Sigmoid colon (tissue), 3 donors: Measurements from ENCODE around the gene TSPAN15.

Source experiments
- POLR2A ChIP-seq, 2 donors: fragments of 450-650 bp; IDR thresholded peaks; one replicate each; pipeline ENCODE4 v1.6.1; 2016; ENCODE audit warnings: antibody characterized with exemption in 2 of 2, mild to moderate bottlenecking in 2 of 2, moderate library complexity in 2 of 2
- TF ChIP-seq, protein P1 (sequence below), 4 experiments: fragments of 450-650 bp in 3 of 4; fragments of 200-600 bp in 1 of 4; IDR thresholded peaks; one replicate each; pipeline ENCODE4 v1.5.1; 2016 to 2019; ENCODE audit warnings: antibody characterized with exemption in 4 of 4, mild to moderate bottlenecking in 3 of 4, moderate library complexity in 2 of 4

- TF ChIP-seq, protein P1, sequence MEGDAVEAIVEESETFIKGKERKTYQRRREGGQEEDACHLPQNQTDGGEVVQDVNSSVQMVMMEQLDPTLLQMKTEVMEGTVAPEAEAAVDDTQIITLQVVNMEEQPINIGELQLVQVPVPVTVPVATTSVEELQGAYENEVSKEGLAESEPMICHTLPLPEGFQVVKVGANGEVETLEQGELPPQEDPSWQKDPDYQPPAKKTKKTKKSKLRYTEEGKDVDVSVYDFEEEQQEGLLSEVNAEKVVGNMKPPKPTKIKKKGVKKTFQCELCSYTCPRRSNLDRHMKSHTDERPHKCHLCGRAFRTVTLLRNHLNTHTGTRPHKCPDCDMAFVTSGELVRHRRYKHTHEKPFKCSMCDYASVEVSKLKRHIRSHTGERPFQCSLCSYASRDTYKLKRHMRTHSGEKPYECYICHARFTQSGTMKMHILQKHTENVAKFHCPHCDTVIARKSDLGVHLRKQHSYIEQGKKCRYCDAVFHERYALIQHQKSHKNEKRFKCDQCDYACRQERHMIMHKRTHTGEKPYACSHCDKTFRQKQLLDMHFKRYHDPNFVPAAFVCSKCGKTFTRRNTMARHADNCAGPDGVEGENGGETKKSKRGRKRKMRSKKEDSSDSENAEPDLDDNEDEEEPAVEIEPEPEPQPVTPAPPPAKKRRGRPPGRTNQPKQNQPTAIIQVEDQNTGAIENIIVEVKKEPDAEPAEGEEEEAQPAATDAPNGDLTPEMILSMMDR (IDR thresholded peaks at IDR 0.05), result no peak
- no peak for TF ChIP-seq POLR2A (IDR thresholded peaks at IDR 0.05)
Observed at GRCh38 chr10:69434169-69434568, 17.1 kb upstream of the TSPAN15 start.
